Measurements from ENCODE around the gene SMCR8. TPM values are rescaled to one million over a fixed set of nuclear protein-coding genes. Genes with fewer than 3 reads are reported as not detected.

Gene SMCR8
- polyA plus RNA-seq, 1 of the 3 experiments (the other 2 are of a cell fraction) = 5.6 TPM

- no peak overlapping the region for H3K4me2 ChIP-seq
- no peak overlapping the region for H3K27ac ChIP-seq (ENCODE audit: low read depth in 2 of 2, low read length in 1 of 2)
- H3K4me3 ChIP-seq (ENCODE audit: low read depth in 2 of 2, low read length in 1 of 2) = no peak overlapping the region
- peaks cover 5% of the 10 kb centered on the region for H3F3A ChIP-seq (replicated peaks; ENCODE audit: insufficient read depth)
- H3K27me3 ChIP-seq (ENCODE audit: insufficient read depth) = no peaks in the 10 kb centered on the region
- 94% methylated on average over 10 of the region's 10 CpGs for WGBS (ENCODE audit: low lambda C conversion rate)
- no peak for DNase-seq
- peaks cover 0 to 6% of the 10 kb centered on the region in 2 experiments for H3K36me3 ChIP-seq (replicated peaks in 1 of 2; ENCODE audit: control insufficient read depth in 1 of 2, insufficient read depth in 2 of 2, low read length in 1 of 2)
- CTCF ChIA-PET = no interaction called here
- POLR2A ChIA-PET = no interaction called here
- TF ChIP-seq SIN3A (IDR thresholded peaks at IDR 0.05; ENCODE audit: borderline replicate concordance, low read depth, low read length) = no peak
- no peak for TF ChIP-seq MEF2A (IDR thresholded peaks at IDR 0.05; ENCODE audit: borderline replicate concordance, low read depth)
- TF ChIP-seq TAF1 (IDR thresholded peaks at IDR 0.05; ENCODE audit: borderline replicate concordance, low read depth, low read length) = no peak
- no peak for TF ChIP-seq POLR2AphosphoS5 (IDR thresholded peaks at IDR 0.05; ENCODE audit: low read depth, low read length)
- no peak for TF ChIP-seq USF2 (IDR thresholded peaks at IDR 0.05; ENCODE audit: borderline replicate concordance, low read depth, low read length)
- no peak for TF ChIP-seq ZBTB33 (IDR thresholded peaks at IDR 0.05; ENCODE audit: borderline replicate concordance, low read depth)
- no peak for TF ChIP-seq YY1 (IDR thresholded peaks at IDR 0.05; ENCODE audit: low read depth)
- TF ChIP-seq ELF1 (IDR thresholded peaks at IDR 0.05) = no peak
- TF ChIP-seq MAX (IDR thresholded peaks at IDR 0.05; ENCODE audit: low read depth) = no peak
- TF ChIP-seq FOXJ3 (CRISPR knock-in tag; IDR thresholded peaks at IDR 0.05) = no peak
- TF ChIP-seq EZH2phosphoT487 (IDR thresholded peaks at IDR 0.05; ENCODE audit: borderline replicate concordance, low read depth) = no peak
- no peak for TF ChIP-seq FOSL2 (IDR thresholded peaks at IDR 0.05; ENCODE audit: borderline replicate concordance, low read depth)
- TF ChIP-seq EP300 (IDR thresholded peaks at IDR 0.05; ENCODE audit: borderline replicate concordance in 1 of 2, low read depth in 1 of 2, low read length in 1 of 2) = no peak
- no peak for TF ChIP-seq REST (IDR thresholded peaks at IDR 0.05; ENCODE audit: low read depth, low read length)
- TF ChIP-seq PBX3 (IDR thresholded peaks at IDR 0.05) = no peak
- no peak for TF ChIP-seq GABPA (IDR thresholded peaks at IDR 0.05; ENCODE audit: low read depth)
- no peak for TF ChIP-seq RFX5 (IDR thresholded peaks at IDR 0.05; ENCODE audit: low read length)
- no peak for TF ChIP-seq JUND (IDR thresholded peaks at IDR 0.05)
- no peak for TF ChIP-seq GATA2 (CRISPR knock-in tag; IDR thresholded peaks at IDR 0.05)
- no peak overlapping the region for H3K9ac ChIP-seq
- H3K9me3 ChIP-seq = no peaks in the 10 kb centered on the region
- no peaks in the 10 kb centered on the region for H3K4me1 ChIP-seq (ENCODE audit: control insufficient read depth in 1 of 2, insufficient read depth in 2 of 2, low read depth in 1 of 2, low read length in 1 of 2)
- H3K9me2 ChIP-seq = no peaks in the 10 kb centered on the region
- no peaks in the 10 kb centered on the region for H4K20me1 ChIP-seq (ENCODE audit: insufficient read depth)
- H2AFZ ChIP-seq (ENCODE audit: low read depth) = no peak overlapping the region
- H3K79me2 ChIP-seq (ENCODE audit: insufficient read depth) = peaks cover 7% of the 10 kb centered on the region; the same call in 1 of the 2 replicates
These were observed 41.5 kb downstream of the SMCR8 start for GRCh38 chr17:18356624-18357023.

All from SK-N-SH (cell line).